GM10266 (cell line): ENCODE results near the gene CCL22.
"Not testable (repeated sequence)": the region's sequence is repeated elsewhere in the genome, so short reads cannot be mapped to it uniquely, and the experiment has no call there.

Experiments
- DNase-seq: peaks from one replicate; pipeline ENCODE4 v3.0.0; 2012; ENCODE audit errors: extremely low spot score
- TF ChIP-seq, protein P1 (sequence below): IDR thresholded peaks from 2 replicates; pipeline ENCODE4 v1.5.1; 2012; ENCODE audit warnings: mild to moderate bottlenecking, low read depth; ENCODE audit not compliant: control insufficient read depth, insufficient read depth; ENCODE audit errors: missing control alignments

Gene CCL22

DNA sequence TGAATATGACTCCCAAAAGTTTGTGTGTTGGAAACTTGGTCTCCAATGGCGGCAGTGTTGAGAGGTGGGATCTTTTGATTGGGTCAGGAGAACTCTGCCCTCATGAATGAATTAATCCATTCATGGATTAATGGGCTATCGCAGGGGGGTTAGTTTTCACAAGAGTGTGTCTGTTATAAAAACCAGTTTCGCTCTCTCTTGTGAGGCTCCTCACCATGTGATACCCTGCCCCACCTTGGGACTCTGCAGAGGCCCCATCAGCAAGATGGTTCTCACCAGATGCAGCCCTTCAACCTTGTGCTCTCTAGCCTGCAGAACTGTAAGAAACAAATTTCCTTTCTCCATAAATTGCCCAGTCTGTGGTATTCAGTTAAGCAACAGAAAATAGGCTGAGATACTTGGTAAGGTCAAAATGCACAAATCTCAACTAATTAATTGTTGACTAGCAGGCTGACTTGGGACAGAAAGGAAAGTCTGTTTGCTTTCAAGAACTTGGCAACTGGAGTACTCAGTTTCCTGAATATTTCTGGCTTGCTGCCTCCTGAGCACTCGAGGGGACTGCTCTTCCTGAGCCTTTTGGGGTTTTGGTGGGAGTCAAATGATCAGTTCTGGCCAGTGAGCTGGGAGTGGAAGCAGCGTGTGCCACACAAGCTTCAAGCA, 32.2 kb downstream of the CCL22 start:
- TF ChIP-seq, protein P1, sequence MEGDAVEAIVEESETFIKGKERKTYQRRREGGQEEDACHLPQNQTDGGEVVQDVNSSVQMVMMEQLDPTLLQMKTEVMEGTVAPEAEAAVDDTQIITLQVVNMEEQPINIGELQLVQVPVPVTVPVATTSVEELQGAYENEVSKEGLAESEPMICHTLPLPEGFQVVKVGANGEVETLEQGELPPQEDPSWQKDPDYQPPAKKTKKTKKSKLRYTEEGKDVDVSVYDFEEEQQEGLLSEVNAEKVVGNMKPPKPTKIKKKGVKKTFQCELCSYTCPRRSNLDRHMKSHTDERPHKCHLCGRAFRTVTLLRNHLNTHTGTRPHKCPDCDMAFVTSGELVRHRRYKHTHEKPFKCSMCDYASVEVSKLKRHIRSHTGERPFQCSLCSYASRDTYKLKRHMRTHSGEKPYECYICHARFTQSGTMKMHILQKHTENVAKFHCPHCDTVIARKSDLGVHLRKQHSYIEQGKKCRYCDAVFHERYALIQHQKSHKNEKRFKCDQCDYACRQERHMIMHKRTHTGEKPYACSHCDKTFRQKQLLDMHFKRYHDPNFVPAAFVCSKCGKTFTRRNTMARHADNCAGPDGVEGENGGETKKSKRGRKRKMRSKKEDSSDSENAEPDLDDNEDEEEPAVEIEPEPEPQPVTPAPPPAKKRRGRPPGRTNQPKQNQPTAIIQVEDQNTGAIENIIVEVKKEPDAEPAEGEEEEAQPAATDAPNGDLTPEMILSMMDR, result no peak
- DNase-seq, result no peak

DNA sequence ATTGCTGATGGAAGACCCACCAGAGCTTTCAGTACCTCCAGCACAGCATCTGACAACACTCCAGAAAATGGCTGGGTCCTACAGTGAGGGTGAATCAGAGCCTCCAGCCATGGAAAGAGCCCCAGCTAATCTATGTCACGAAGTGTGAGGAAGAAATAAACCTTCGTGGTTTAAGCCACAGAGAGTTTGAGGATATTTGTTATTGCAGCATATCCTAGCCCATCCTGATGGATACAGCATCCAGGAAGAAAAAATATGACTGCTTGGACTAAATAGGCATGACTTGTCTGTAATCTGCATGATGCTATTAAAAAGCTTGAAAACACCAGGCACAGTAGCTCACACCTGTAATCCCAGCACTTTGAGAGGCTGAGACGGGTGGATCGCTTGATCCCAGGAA, 32.7 kb downstream of the CCL22 start:
- TF ChIP-seq, protein P1, result no peak
- no peak for DNase-seq

DNA sequence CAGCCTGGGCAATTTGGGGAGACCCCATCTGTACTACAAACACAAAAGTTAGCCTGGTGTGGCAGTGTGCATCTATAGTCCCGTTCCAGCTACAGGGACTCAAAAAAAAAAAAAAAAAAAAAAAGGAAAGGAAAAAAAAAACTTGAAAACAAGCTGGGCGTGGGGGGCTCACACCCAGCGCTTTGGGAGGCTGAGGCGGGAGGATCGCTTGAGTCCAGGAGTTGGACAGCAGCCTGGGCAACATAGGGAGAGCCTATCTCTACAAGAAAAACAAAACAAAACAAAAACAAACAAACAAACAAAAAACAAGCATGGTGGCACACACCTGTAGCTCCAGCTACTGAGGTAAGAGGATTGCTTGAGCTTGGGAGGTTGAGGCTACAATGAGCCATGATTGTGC, 33.1 kb downstream of the CCL22 start:
- DNase-seq, result no peak

DNA sequence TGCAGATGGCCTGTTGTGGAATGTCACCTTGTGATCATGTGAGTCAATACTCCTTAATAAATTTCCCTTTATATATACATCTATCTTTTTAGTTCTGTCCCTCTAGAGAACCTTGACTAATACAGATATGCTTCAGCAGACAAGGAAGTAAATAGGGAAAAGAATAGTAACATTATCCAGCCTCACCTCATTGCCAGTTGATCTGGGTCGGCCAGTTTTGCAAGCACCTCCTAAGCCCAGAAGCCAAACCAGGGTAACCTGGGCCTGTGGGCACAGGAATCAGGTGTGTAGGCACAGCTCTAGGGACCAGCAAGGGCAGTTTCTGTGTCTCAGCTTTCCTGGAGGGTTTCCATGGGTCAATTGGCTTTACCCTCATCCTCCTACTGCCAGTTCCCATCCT, 34.1 kb downstream of the CCL22 start:
- no peak for DNase-seq
- TF ChIP-seq, protein P1, result no peak

More for the DNA sequence above, 33.1 kb downstream of the CCL22 start:
- TF ChIP-seq, protein P1, result no peak

DNA sequence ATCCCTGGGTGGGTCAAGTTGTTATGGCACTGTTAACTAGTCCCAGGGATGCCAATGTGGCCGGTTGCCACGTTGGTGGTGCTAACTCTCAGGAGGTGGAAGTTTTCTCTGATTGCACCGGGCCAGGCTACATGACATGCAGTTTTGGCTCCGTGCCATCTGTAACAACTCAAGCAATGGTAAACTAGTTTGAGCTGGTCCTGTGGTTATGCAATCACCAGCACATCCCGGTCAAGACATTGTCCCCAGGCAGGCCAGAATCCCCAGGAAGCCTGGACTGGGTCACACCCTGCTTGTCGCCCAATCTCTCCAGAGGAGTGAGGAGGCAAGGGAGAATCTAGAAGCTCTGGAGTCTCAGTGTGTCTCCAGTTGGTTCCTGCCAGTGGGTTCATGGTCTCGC, 35.9 kb downstream of the CCL22 start:
- TF ChIP-seq, protein P1, result no peak

DNA sequence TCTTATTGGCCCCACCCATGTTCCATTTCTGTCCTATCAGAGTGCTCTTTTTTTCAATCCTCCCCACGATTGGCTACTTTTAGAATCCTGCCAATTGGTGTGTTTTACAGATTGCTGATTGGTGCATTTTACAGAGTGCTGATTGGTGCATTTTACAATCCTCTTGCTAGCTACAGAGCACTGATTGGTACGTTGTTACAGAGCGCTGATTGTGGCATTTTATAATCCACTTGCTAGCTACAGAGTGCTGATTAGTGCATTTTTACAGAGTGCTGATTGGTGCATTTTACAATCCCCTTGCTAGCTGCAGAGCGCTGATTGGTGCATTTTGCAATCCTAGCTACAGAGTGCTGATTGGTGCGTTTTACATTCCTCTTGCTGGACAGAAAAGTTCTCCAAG, 36.4 kb downstream of the CCL22 start:
- no peak for DNase-seq
- TF ChIP-seq, protein P1, result no peak

More for the DNA sequence above, 35.9 kb downstream of the CCL22 start:
- no peak for DNase-seq

DNA sequence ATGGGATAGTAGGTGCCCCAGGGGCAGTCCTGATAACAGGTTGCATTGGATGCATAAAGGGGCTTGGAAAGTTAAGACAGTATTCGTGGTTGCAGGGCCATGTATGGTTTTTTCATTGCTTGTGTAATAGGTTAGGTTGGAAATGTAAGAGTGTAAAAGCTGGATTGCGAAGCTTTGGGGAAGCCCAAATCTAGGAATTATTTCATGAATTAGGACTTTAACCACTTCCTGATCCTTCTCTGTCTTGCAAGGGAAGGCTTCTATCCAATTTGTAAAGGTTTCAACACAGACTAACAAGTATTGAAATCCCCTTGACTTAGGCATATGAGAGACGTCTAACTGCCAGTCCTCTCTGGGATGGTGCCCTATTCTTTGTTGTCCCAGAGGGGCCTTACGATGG, 38.2 kb downstream of the CCL22 start:
- DNase-seq, result no peak
- TF ChIP-seq, protein P1, result no peak

DNA sequence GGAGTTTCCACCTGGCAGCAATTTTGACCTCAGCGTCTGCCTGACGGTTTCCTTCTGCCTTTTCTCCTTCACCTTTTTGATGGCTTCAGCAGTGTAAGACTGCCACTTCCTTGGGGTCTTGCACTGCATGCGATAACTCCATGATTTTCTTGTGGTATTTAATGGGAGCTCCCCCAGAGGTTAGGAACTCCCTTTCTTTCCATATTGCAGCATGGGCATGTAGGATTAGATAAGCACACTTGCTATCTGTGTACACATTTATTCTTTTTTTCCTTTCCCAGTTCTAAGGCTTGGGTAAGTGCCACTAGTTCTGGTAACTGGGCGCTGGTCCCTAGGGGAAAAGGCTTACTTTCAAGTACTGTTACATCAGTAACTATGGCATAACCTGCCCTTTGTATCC, 38.9 kb downstream of the CCL22 start:
- not testable (repeated sequence) for DNase-seq
